ENCODE measurements around the gene TMEM229B.

The TMEM229B gene

GRCh38 chr14:67505254-67505653, 16.7 kb upstream of the TMEM229B start:
- H4K91ac ChIP-seq (ENCODE audit: low read length): no peak overlapping the region
- no peak overlapping the region for H2BK15ac ChIP-seq (ENCODE audit: low read depth, poor library complexity, severe bottlenecking)
- H3K36me3 ChIP-seq (ENCODE audit: control insufficient read depth in 1 of 2, insufficient read depth in 2 of 2, low read depth in 1 of 2, low read length in 2 of 2): no peaks in the 10 kb centered on the region
- WGBS: 69% methylated on average over 1 of the region's 1 CpG
- no peaks in the 10 kb centered on the region for H3K4me1 ChIP-seq (ENCODE audit: control insufficient read depth, insufficient read depth, low read depth, low read length)
- no peak overlapping the region for H3K9ac ChIP-seq (ENCODE audit: low read length)
- no peak for DNase-seq
- H2BK120ac ChIP-seq (ENCODE audit: low read depth, low read length): no peak overlapping the region
- H3K79me1 ChIP-seq (replicated peaks; ENCODE audit: low read length, poor library complexity, severe bottlenecking): no peaks in the 10 kb centered on the region
- H3K27me3 ChIP-seq (ENCODE audit: control insufficient read depth in 1 of 2, insufficient read depth in 1 of 2, low read length in 2 of 2): peaks cover 4 to 5% of the 10 kb centered on the region in 2 experiments
- no peak overlapping the region for H2BK5ac ChIP-seq (ENCODE audit: low read depth, low read length, poor library complexity, severe bottlenecking)
- H3K4me2 ChIP-seq (ENCODE audit: low read length, poor library complexity, severe bottlenecking): no peak overlapping the region
- H2AFZ ChIP-seq (ENCODE audit: low read depth, low read length): no peak overlapping the region
- no peak overlapping the region for H3K27ac ChIP-seq (ENCODE audit: low read length, poor library complexity, severe bottlenecking)
- H3K18ac ChIP-seq (ENCODE audit: low read depth in 1 of 2, low read length in 2 of 2): no peak overlapping the region
- no peak overlapping the region for H4K8ac ChIP-seq (ENCODE audit: low read length)
- no peak overlapping the region for H3K4me3 ChIP-seq (ENCODE audit: insufficient read depth in 1 of 2, low read depth in 1 of 2, low read length in 2 of 2)
- no peak overlapping the region for H3K4ac ChIP-seq (ENCODE audit: low read depth in 1 of 2, low read length in 2 of 2)
- H3K9me3 ChIP-seq (ENCODE audit: control insufficient read depth, low read length): no peaks in the 10 kb centered on the region
- H3K23ac ChIP-seq (ENCODE audit: low read length in 2 of 2): no peak overlapping the region
- H3K14ac ChIP-seq (ENCODE audit: low read length in 2 of 2): no peak overlapping the region
- no peak overlapping the region for H2AK5ac ChIP-seq (ENCODE audit: low read length, severe bottlenecking)
- H2BK12ac ChIP-seq (ENCODE audit: low read length in 2 of 2): no peak overlapping the region

GRCh38 chr14:67503331-67503730, 14.8 kb upstream of the TMEM229B start:
- Histone ChIP-seq H2BK15ac (ENCODE audit: low read depth, poor library complexity, severe bottlenecking) (no peak overlapping the region), H3K9ac (ENCODE audit: low read length) (no peak overlapping the region), H3K14ac (ENCODE audit: low read length in 2 of 2) (no peak overlapping the region), H3K27ac (ENCODE audit: low read length, poor library complexity, severe bottlenecking) (no peak overlapping the region), H3K18ac (ENCODE audit: low read depth in 1 of 2, low read length in 2 of 2) (no peak overlapping the region), H2AK5ac (ENCODE audit: low read length, severe bottlenecking) (no peak overlapping the region), H3K27me3 (ENCODE audit: control insufficient read depth in 1 of 2, insufficient read depth in 1 of 2, low read length in 2 of 2) (peaks cover 2 to 4% of the 10 kb centered on the region in 2 experiments), H2BK12ac (ENCODE audit: low read length in 2 of 2) (no peak overlapping the region), H3K79me1 (replicated peaks; ENCODE audit: low read length, poor library complexity, severe bottlenecking) (no peaks in the 10 kb centered on the region), H2BK5ac (ENCODE audit: low read depth, low read length, poor library complexity, severe bottlenecking) (no peak overlapping the region), H3K4me3 (ENCODE audit: insufficient read depth in 1 of 2, low read depth in 1 of 2, low read length in 2 of 2) (no peak overlapping the region), H3K4me1 (ENCODE audit: control insufficient read depth, insufficient read depth, low read depth, low read length) (no peaks in the 10 kb centered on the region), H4K8ac (ENCODE audit: low read length) (no peak overlapping the region), H2AFZ (ENCODE audit: low read depth, low read length) (no peak overlapping the region), H3K4ac (ENCODE audit: low read depth in 1 of 2, low read length in 2 of 2) (no peak overlapping the region), H3K36me3 (ENCODE audit: control insufficient read depth in 1 of 2, insufficient read depth in 2 of 2, low read depth in 1 of 2, low read length in 2 of 2) (no peaks in the 10 kb centered on the region), H3K4me2 (ENCODE audit: low read length, poor library complexity, severe bottlenecking) (no peak overlapping the region), H3K9me3 (ENCODE audit: control insufficient read depth, low read length) (no peaks in the 10 kb centered on the region), H4K91ac (ENCODE audit: low read length) (no peak overlapping the region), H2BK120ac (ENCODE audit: low read depth, low read length) (no peak overlapping the region), H3K23ac (ENCODE audit: low read length in 2 of 2) (no peak overlapping the region)
- no peak for DNase-seq
- 83% methylated on average over 7 of the region's 7 CpGs for WGBS

GRCh38 chr14:67502867-67503266, 14.3 kb upstream of the TMEM229B start:
- Histone ChIP-seq H2AFZ (ENCODE audit: low read depth, low read length) (no peak overlapping the region), H3K27ac (ENCODE audit: low read length, poor library complexity, severe bottlenecking) (no peak overlapping the region), H2BK12ac (ENCODE audit: low read length in 2 of 2) (no peak overlapping the region), H3K4ac (ENCODE audit: low read depth in 1 of 2, low read length in 2 of 2) (no peak overlapping the region), H2BK120ac (ENCODE audit: low read depth, low read length) (no peak overlapping the region), H2AK5ac (ENCODE audit: low read length, severe bottlenecking) (no peak overlapping the region), H3K27me3 (ENCODE audit: control insufficient read depth in 1 of 2, insufficient read depth in 1 of 2, low read length in 2 of 2) (peaks cover 0 to 4% of the 10 kb centered on the region in 2 experiments), H3K9ac (ENCODE audit: low read length) (no peak overlapping the region), H2BK5ac (ENCODE audit: low read depth, low read length, poor library complexity, severe bottlenecking) (no peak overlapping the region), H3K14ac (ENCODE audit: low read length in 2 of 2) (no peak overlapping the region), H3K23ac (ENCODE audit: low read length in 2 of 2) (no peak overlapping the region), H4K91ac (ENCODE audit: low read length) (no peak overlapping the region), H3K9me3 (ENCODE audit: control insufficient read depth, low read length) (no peaks in the 10 kb centered on the region), H3K79me1 (replicated peaks; ENCODE audit: low read length, poor library complexity, severe bottlenecking) (no peaks in the 10 kb centered on the region), H3K4me2 (ENCODE audit: low read length, poor library complexity, severe bottlenecking) (no peak overlapping the region), H4K8ac (ENCODE audit: low read length) (no peak overlapping the region), H3K4me1 (ENCODE audit: control insufficient read depth, insufficient read depth, low read depth, low read length) (no peaks in the 10 kb centered on the region), H3K4me3 (ENCODE audit: insufficient read depth in 1 of 2, low read depth in 1 of 2, low read length in 2 of 2) (no peak overlapping the region), H3K36me3 (ENCODE audit: control insufficient read depth in 1 of 2, insufficient read depth in 2 of 2, low read depth in 1 of 2, low read length in 2 of 2) (no peaks in the 10 kb centered on the region), H3K18ac (ENCODE audit: low read depth in 1 of 2, low read length in 2 of 2) (no peak overlapping the region), H2BK15ac (ENCODE audit: low read depth, poor library complexity, severe bottlenecking) (no peak overlapping the region)
- WGBS: 68% methylated on average over 6 of the region's 6 CpGs
- DNase-seq: no peak

GRCh38 chr14:67501670-67502069, 13.1 kb upstream of the TMEM229B start:
- Histone ChIP-seq H3K27ac (ENCODE audit: low read length, poor library complexity, severe bottlenecking) (no peak overlapping the region), H3K18ac (ENCODE audit: low read depth in 1 of 2, low read length in 2 of 2) (no peak overlapping the region), H2BK12ac (ENCODE audit: low read length in 2 of 2) (no peak overlapping the region), H2AFZ (ENCODE audit: low read depth, low read length) (no peak overlapping the region), H3K4me3 (ENCODE audit: insufficient read depth in 1 of 2, low read depth in 1 of 2, low read length in 2 of 2) (no peak overlapping the region), H3K9ac (ENCODE audit: low read length) (no peak overlapping the region), H3K4ac (ENCODE audit: low read depth in 1 of 2, low read length in 2 of 2) (no peak overlapping the region), H4K91ac (ENCODE audit: low read length) (no peak overlapping the region), H3K14ac (ENCODE audit: low read length in 2 of 2) (no peak overlapping the region), H2AK5ac (ENCODE audit: low read length, severe bottlenecking) (no peak overlapping the region), H3K9me3 (ENCODE audit: control insufficient read depth, low read length) (no peaks in the 10 kb centered on the region), H2BK15ac (ENCODE audit: low read depth, poor library complexity, severe bottlenecking) (no peak overlapping the region), H3K27me3 (ENCODE audit: control insufficient read depth in 1 of 2, insufficient read depth in 1 of 2, low read length in 2 of 2) (peaks cover 0 to 4% of the 10 kb centered on the region in 2 experiments), H2BK5ac (ENCODE audit: low read depth, low read length, poor library complexity, severe bottlenecking) (no peak overlapping the region), H3K4me2 (ENCODE audit: low read length, poor library complexity, severe bottlenecking) (no peak overlapping the region), H3K36me3 (ENCODE audit: control insufficient read depth in 1 of 2, insufficient read depth in 2 of 2, low read depth in 1 of 2, low read length in 2 of 2) (no peaks in the 10 kb centered on the region), H3K79me1 (replicated peaks; ENCODE audit: low read length, poor library complexity, severe bottlenecking) (no peaks in the 10 kb centered on the region), H3K23ac (ENCODE audit: low read length in 2 of 2) (no peak overlapping the region), H3K4me1 (ENCODE audit: control insufficient read depth, insufficient read depth, low read depth, low read length) (no peaks in the 10 kb centered on the region), H2BK120ac (ENCODE audit: low read depth, low read length) (no peak overlapping the region), H4K8ac (ENCODE audit: low read length) (no peak overlapping the region)
- no peak for DNase-seq
- WGBS: 90% methylated on average over 3 of the region's 4 CpGs

Measured in mesenchymal stem cell (in vitro differentiated cells and primary cell).